ENCODE measurements around the gene GLIS1.

The GLIS1 gene

GRCh38 chr1:53593758-53594380 lies 145.1 kb downstream of the GLIS1 start:
- DNase-seq (ENCODE audit: low read depth in 2 of 2): no peak

- DNase-seq (ENCODE audit: low read depth in 2 of 2): no peak
Observed at GRCh38 chr1:53592985-53593757, 145.8 kb downstream of the GLIS1 start.

GRCh38 chr1:53592521-53592982 lies 146.4 kb downstream of the GLIS1 start:
- no peak for DNase-seq (ENCODE audit: low read depth in 2 of 2)

- DNase-seq (ENCODE audit: low read depth in 2 of 2): no peak
Observed at GRCh38 chr1:53591924-53592323, 147.0 kb downstream of the GLIS1 start.

GRCh38 chr1:53590531-53591515 lies 148.1 kb downstream of the GLIS1 start:
- no peak for DNase-seq (ENCODE audit: low read depth in 2 of 2)

GRCh38 chr1:53590104-53590503 lies 148.9 kb downstream of the GLIS1 start:
- no peak for DNase-seq (ENCODE audit: low read depth in 2 of 2)

GRCh38 chr1:53589043-53589887 lies 149.7 kb downstream of the GLIS1 start:
- no peak for DNase-seq (ENCODE audit: low read depth in 2 of 2)

GRCh38 chr1:53588053-53588779 lies 150.7 kb downstream of the GLIS1 start:
- no peak for DNase-seq (ENCODE audit: low read depth in 2 of 2)

- no peak for DNase-seq (ENCODE audit: low read depth in 2 of 2)
Observed at GRCh38 chr1:53587252-53587988, 151.5 kb downstream of the GLIS1 start.

GRCh38 chr1:53586765-53587164 lies 152.2 kb downstream of the GLIS1 start:
- DNase-seq (ENCODE audit: low read depth in 2 of 2): no peak

- DNase-seq (ENCODE audit: low read depth in 2 of 2): no peak
Observed at GRCh38 chr1:53585565-53585964, 153.4 kb downstream of the GLIS1 start.

- DNase-seq (ENCODE audit: low read depth in 2 of 2): no peak
Observed at GRCh38 chr1:53585129-53585528, 153.8 kb downstream of the GLIS1 start.

GRCh38 chr1:53584777-53585107 lies 154.2 kb downstream of the GLIS1 start:
- no peak for DNase-seq (ENCODE audit: low read depth in 2 of 2)

- DNase-seq (ENCODE audit: low read depth in 2 of 2): no peak
Observed at GRCh38 chr1:53583868-53584776, 154.8 kb downstream of the GLIS1 start.

GRCh38 chr1:53583021-53583867 lies 155.7 kb downstream of the GLIS1 start:
- no peak for DNase-seq (ENCODE audit: low read depth in 2 of 2)

GRCh38 chr1:53582211-53583020 lies 156.5 kb downstream of the GLIS1 start:
- no peak for DNase-seq (ENCODE audit: low read depth in 2 of 2)

- no peak for DNase-seq (ENCODE audit: low read depth in 2 of 2)
Observed at GRCh38 chr1:53581476-53581875, 157.5 kb downstream of the GLIS1 start.
